ENCODE measurements around the gene ZFP69. TPM values are rescaled to one million over a fixed set of nuclear protein-coding genes. Genes with fewer than 3 reads are reported as not detected.

The ZFP69 gene
- total RNA-seq, 1 donor from 2014 or later = 5.1 TPM

DNA sequence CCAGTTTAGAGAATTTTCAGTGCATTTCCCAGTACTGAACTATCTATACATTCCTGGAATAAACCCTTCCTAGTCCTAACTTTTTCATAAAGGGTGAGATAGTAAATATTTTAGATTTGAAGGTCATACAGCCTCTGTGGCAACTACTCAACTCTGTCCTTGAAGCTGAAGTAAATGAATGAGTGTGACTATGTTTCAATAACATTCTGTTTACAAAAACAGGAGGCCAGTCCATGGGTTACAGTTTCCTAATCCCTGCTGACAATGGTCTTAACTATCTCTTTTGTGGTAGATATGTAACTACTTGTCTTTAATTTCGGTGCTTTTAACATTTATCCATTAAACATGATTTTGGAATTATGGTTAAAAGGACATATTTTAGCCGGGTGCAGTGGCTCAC, 58.6 kb downstream of the ZFP69 start:
- H3K9me3 Mint-ChIP-seq = peaks cover 2% of the 10 kb centered on the region
- H3K27ac Mint-ChIP-seq = no peak overlapping the region
- intact Hi-C loops (cut with micrococcal nuclease) = no loop called here
- CTCF ChIA-PET = no interaction called here
- POLR2A ChIA-PET = interaction anchor here (0.7 kb wide), 1 partner anchor 314 kb away, joined by 4 read pairs; no protein-coding TSS in a partner anchor
- peaks cover 31% of the 10 kb centered on the region for H3K36me3 Mint-ChIP-seq (ENCODE audit: low read depth)
- no peak overlapping the region for H3K4me3 Mint-ChIP-seq
- DNase-seq (no peak), ATAC-seq (ENCODE audit: low read depth) (no peak)
- no peak for TF ChIP-seq CTCF (IDR thresholded peaks at IDR 0.05)
- peaks cover 26% of the 10 kb centered on the region for H3K4me1 Mint-ChIP-seq
- H3K27me3 Mint-ChIP-seq = no peaks in the 10 kb centered on the region

- TF ChIP-seq CTCF (IDR thresholded peaks at IDR 0.05) = no peak
- H3K4me3 Mint-ChIP-seq = no peak overlapping the region
- no peak for ATAC-seq (ENCODE audit: low read depth)
- H3K36me3 Mint-ChIP-seq (ENCODE audit: low read depth) = peaks cover 48% of the 10 kb centered on the region
- intact Hi-C loops (cut with micrococcal nuclease) = no loop called here
- no peak overlapping the region for H3K27ac Mint-ChIP-seq
- no peaks in the 10 kb centered on the region for H3K9me3 Mint-ChIP-seq
- ChIA-PET POLR2A (no interaction called here), CTCF (no interaction called here)
- no peak for DNase-seq
- no peaks in the 10 kb centered on the region for H3K27me3 Mint-ChIP-seq
- H3K4me1 Mint-ChIP-seq = no peaks in the 10 kb centered on the region
Measured at GRCh38 chr1:40539338-40539737, 62.2 kb downstream of the ZFP69 start.

Other genes starting within 250 kb of the ZFP69 start
- not detected in 2 replicates for gene TMCO2, start 229.4 kb upstream of the ZFP69 start, total RNA-seq
- 17.6 and 18.6 TPM in 2 replicates for gene ZMPSTE24, start 219.1 kb upstream of the ZFP69 start, total RNA-seq
- 5.5 and 5.7 TPM in 2 replicates for gene COL9A2, start 160.0 kb upstream of the ZFP69 start, total RNA-seq
- gene SMAP2, start 103.6 kb upstream of the ZFP69 start, total RNA-seq = 202 and 220 TPM in 2 replicates
- 8.9 and 10.4 TPM in 2 replicates for gene ZFP69B, start 26.8 kb upstream of the ZFP69 start, total RNA-seq
- 11.4 and 13.8 TPM in 2 replicates for gene EXO5, start 31.5 kb downstream of the ZFP69 start, total RNA-seq
- gene ZNF684, start 54.3 kb downstream of the ZFP69 start, total RNA-seq = 5.0 and 5.4 TPM in 2 replicates
- 5.5 and 6.2 TPM in 2 replicates for gene RIMS3, start 188.4 kb downstream of the ZFP69 start, total RNA-seq
- gene NFYC, start 214.4 kb downstream of the ZFP69 start, total RNA-seq = 68.7 and 76.0 TPM in 2 replicates